ENCODE results near the gene RGL2. TPM values are rescaled to one million over a fixed set of nuclear protein-coding genes. Genes with fewer than 3 reads are reported as not detected.
A peak's percentile ranks its signal among the peaks of the same experiment; 100 is the strongest.
"Not testable (repeated sequence)": the region's sequence is repeated elsewhere in the genome, so short reads cannot be mapped to it uniquely, and the experiment has no call there.

Gene RGL2
- total RNA-seq, 2 experiments from 2014 or later: 34.7 to 49.9 TPM

DNA sequence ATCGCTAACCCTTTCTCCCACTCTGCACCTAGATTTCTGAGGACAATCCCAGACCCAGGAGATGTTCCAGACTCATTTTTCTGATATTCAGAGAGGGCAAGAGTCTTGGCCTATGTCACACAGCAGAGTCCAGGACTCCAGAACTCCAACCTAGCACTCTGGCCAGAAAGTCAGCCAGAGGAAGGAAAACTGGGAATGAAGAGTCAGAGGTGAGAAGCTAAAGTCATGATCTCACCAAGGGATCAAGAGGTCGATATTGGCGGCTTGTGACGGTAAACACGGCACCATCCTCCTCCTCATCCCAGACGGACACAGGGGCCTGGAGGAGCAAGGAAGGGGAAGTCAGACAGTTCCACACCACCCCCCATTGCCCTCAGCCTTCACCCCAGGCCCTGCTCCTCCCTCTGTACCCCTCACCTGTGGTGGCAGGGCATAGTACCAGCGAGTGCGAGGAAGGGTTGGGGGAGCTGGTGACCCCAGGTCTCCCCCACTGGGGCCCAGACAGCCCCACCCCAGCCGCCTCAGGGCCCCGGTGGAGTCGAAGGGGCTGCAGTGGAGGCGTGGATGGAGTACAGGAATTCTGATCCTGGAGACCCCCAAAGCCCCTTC is 1.8 kb downstream of the RGL2 start:
- peaks cover 29% of the 10 kb centered on the region for H3K36me3 Mint-ChIP-seq
- DNase-seq (no peak), ATAC-seq (no peak)
- H3K27me3 Mint-ChIP-seq: no peaks in the 10 kb centered on the region
- peaks cover 30% of the 10 kb centered on the region for H3K4me1 Mint-ChIP-seq
- no peak overlapping the region for H3K27ac Mint-ChIP-seq
- H3K9me3 Mint-ChIP-seq (ENCODE audit: low read depth): no peaks in the 10 kb centered on the region
- CTCF ChIA-PET: interaction anchor here (0.7 to 5.4 kb wide), 5 partner anchors 8 to 48 kb away, joined by 3 to 37 read pairs (median 7); partner anchors contain the start of genes PFDN6, TAPBP and WDR46
- H3K4me3 Mint-ChIP-seq: no peak overlapping the region

GRCh38 chr6:33295621-33296369 is 2.9 kb downstream of the RGL2 start:
- peak overlapping the region; percentile 24 for H3K27ac Mint-ChIP-seq
- CTCF ChIA-PET: no interaction called here
- H3K36me3 Mint-ChIP-seq: peaks cover 25% of the 10 kb centered on the region
- H3K9me3 Mint-ChIP-seq (ENCODE audit: low read depth): no peaks in the 10 kb centered on the region
- ATAC-seq (no peak), DNase-seq (no peak)
- peaks cover 30% of the 10 kb centered on the region for H3K4me1 Mint-ChIP-seq
- no peaks in the 10 kb centered on the region for H3K27me3 Mint-ChIP-seq
- no peak overlapping the region for H3K4me3 Mint-ChIP-seq

GRCh38 chr6:33294086-33294823 is 4.5 kb downstream of the RGL2 start:
- Mint-ChIP-seq H3K9me3 (ENCODE audit: low read depth) (no peaks in the 10 kb centered on the region), H3K4me1 (peaks cover 34% of the 10 kb centered on the region), H3K27ac (no peak overlapping the region), H3K4me3 (no peak overlapping the region), H3K36me3 (peaks cover 15% of the 10 kb centered on the region), H3K27me3 (no peaks in the 10 kb centered on the region)
- DNase-seq (no peak), ATAC-seq (no peak)
- CTCF ChIA-PET: no interaction called here

DNA sequence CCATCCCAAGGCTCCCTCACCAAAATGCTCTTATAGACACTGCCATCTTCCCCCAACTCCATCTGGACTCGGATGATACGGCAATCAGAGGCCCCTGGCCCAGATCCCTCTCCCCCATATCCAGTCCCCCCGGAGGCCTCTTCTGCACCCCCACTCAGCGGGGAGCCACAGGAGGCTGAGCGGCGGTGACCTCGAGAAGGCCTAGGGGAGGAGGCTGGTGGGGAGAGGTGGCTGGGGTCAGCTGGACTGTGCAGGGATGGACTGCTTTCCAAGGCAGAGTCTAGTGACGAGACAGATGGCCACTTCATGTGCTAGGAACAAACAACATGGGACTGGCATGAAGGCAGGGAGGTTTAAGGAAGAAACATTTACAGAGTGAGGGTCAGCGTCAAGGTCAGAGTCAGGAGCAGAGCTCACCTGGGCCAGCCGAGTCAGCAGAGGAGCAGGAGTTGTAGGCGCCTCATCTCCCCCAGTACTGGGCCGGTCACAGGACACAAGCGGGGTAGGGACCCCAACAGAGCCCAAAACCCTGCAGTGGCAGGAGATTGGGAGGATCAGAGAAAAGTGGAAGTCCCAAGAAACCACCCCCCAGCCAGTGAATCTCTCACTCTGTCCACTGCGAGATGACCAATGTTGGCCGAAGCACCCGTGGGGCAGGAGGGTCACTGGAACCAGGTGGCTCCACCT is 5.6 kb downstream of the RGL2 start:
- Mint-ChIP-seq H3K36me3 (peaks cover 17% of the 10 kb centered on the region), H3K27ac (peak overlapping the region; percentile 5), H3K27me3 (no peaks in the 10 kb centered on the region), H3K9me3 (ENCODE audit: low read depth) (no peaks in the 10 kb centered on the region), H3K4me1 (peaks cover 40% of the 10 kb centered on the region), H3K4me3 (no peak overlapping the region)
- DNase-seq (no peak), ATAC-seq (no peak)
- CTCF ChIA-PET: no interaction called here

- peaks cover 42% of the 10 kb centered on the region for H3K4me1 Mint-ChIP-seq
- CTCF ChIA-PET: interaction anchor here (2.1 to 6.3 kb wide), 3 partner anchors 9 to 54 kb away, joined by 6 to 58 read pairs (median 9); partner anchors contain the start of gene B3GALT4
These were observed 8.3 kb downstream of the RGL2 start for GRCh38 chr6:33290459-33290858.

DNA sequence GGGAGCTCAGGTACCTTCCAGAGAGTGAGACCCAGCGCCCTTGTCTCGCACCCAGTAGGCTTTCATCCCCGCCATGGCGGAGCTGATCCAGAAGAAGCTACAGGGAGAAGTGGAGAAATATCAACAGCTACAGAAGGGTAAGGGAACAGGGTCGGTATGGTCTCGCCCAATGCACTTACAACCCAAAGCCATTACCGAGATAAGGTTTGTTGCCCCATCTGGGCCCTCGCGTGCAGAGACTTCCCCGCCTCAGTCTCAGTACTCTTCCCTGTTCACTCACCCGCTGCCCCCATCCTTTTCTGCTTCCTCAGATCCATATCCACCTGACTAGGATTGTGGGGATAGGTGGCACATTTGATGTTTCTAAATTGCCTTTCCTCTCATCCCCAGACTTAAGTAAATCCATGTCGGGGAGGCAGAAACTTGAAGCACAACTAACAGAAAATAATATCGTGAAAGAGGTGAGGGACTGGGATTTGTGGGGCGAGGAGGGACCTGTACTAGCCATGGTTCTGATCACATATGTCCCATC is 8.9 kb downstream of the RGL2 start:
- ATAC-seq: peak; percentile 9
- no peaks in the 10 kb centered on the region for H3K27me3 Mint-ChIP-seq
- H3K27ac Mint-ChIP-seq: peak overlapping the region; percentile 89
- DNase-seq: no peak
- no peaks in the 10 kb centered on the region for H3K9me3 Mint-ChIP-seq (ENCODE audit: low read depth)
- peak overlapping the region; percentile 89 for H3K4me3 Mint-ChIP-seq
- peaks cover 26% of the 10 kb centered on the region for H3K36me3 Mint-ChIP-seq
- CTCF ChIA-PET: interaction anchor here (0.8 to 6.3 kb wide), 14 partner anchors 8 to 444 kb away, joined by 3 to 58 read pairs (median 6); partner anchors contain the start of genes B3GALT4, RGL2, RPS18 and TAPBP
- peaks cover 42% of the 10 kb centered on the region for H3K4me1 Mint-ChIP-seq

More at GRCh38 chr6:33290459-33290858, 8.3 kb downstream of the RGL2 start:
- DNase-seq: no peak
- Mint-ChIP-seq H3K27me3 (no peaks in the 10 kb centered on the region), H3K9me3 (ENCODE audit: low read depth) (no peaks in the 10 kb centered on the region), H3K4me3 (peak overlapping the region; percentile 89), H3K36me3 (peaks cover 25% of the 10 kb centered on the region), H3K27ac (peak overlapping the region; percentile 89)
- ATAC-seq: no peak

DNA sequence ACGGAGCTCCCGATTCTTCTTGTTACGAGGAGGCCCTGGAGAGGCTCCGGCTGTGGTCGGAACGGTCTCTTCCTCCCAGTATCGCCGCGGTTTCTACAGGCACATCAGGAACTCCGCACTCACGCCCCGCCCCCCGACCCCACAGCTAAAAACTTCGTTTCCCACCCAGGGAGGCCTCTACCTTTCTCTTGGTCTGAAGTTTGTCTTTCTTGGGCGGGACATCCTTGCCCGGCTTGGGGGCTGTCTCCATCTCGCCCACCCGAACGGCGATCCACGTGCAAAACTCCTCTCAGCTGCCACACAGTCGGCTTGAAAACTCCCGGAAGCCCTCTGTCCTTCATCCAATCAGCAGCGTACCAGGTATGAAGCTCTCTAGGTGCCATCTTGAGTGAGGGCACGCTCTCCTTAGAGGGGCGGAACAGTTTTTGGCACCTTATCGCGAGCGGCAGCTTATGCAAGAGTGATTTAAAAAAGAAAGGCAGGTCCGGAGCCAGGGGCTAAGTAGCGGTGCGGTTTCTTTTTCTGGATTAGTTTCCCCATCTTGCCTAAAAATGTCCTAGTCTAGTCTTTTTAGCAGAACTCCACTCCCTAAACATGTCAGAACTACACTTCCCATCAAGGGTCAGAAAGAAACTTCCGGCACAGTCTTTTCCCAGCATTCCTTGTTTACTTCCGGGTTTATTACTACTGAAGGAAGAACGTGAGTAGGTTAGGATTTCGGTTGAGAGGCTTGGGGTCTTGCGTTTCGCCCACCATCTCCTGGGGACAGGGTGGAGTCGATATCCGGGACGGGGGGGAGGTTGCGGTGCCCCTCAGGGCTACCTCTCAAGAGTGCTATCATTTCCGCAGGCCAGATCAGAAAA is 9.6 kb downstream of the RGL2 start, which contains the start of the genes PFDN6 and WDR46:
TSS of gene PFDN6 (plus strand) at position 681 of the 863 bp plus-strand sequence. CDS start 256 bp downstream, outside the sequence.
TSS of gene WDR46 (minus strand) at position 319 of the 863 bp plus-strand sequence. CDS start at position 250, 69 bp downstream.
- Mint-ChIP-seq H3K4me3 (peak within 1 kb of the TSS; percentile 89), H3K27me3 (no peaks in the 10 kb centered on the region), H3K27ac (peak within 1 kb of the TSS; percentile 89), H3K36me3 (peaks cover 27% of the 10 kb centered on the region), H3K9me3 (ENCODE audit: low read depth) (no peaks in the 10 kb centered on the region), H3K4me1 (peaks cover 42% of the 10 kb centered on the region)
- CTCF ChIA-PET: interaction anchor here (0.8 to 6.3 kb wide), 19 partner anchors 8 to 444 kb away, joined by 3 to 58 read pairs (median 4); partner anchors contain the start of genes B3GALT4, RGL2, RPS18 and TAPBP
- peak; percentile 93 for DNase-seq
- peak; percentile 98 for ATAC-seq

- Mint-ChIP-seq H3K9me3 (ENCODE audit: low read depth) (no peaks in the 10 kb centered on the region), H3K4me3 (peak overlapping the region; percentile 89), H3K36me3 (peaks cover 28% of the 10 kb centered on the region), H3K4me1 (peaks cover 42% of the 10 kb centered on the region), H3K27ac (peak overlapping the region; percentile 89), H3K27me3 (no peaks in the 10 kb centered on the region)
- CTCF ChIA-PET: interaction anchor here (0.8 to 6.3 kb wide), 18 partner anchors 10 to 166 kb away, joined by 3 to 58 read pairs (median 4); partner anchors contain the start of genes B3GALT4, RGL2, RPS18 and TAPBP
- ATAC-seq (no peak), DNase-seq (no peak)
These were observed 10.4 kb downstream of the RGL2 start for GRCh38 chr6:33288141-33288920.

GRCh38 chr6:33286946-33287914 is 11.5 kb downstream of the RGL2 start:
- no peaks in the 10 kb centered on the region for H3K27me3 Mint-ChIP-seq
- peaks cover 42% of the 10 kb centered on the region for H3K4me1 Mint-ChIP-seq
- no peaks in the 10 kb centered on the region for H3K9me3 Mint-ChIP-seq (ENCODE audit: low read depth)
- peaks cover 26% of the 10 kb centered on the region for H3K36me3 Mint-ChIP-seq
- no peak overlapping the region for H3K27ac Mint-ChIP-seq
- H3K4me3 Mint-ChIP-seq: peak overlapping the region; percentile 89
- CTCF ChIA-PET: interaction anchor here (0.7 to 6.3 kb wide), 5 partner anchors 10 to 104 kb away, joined by 3 to 58 read pairs (median 7); partner anchors contain the start of gene B3GALT4
- ATAC-seq (no peak), DNase-seq (no peak)

DNA sequence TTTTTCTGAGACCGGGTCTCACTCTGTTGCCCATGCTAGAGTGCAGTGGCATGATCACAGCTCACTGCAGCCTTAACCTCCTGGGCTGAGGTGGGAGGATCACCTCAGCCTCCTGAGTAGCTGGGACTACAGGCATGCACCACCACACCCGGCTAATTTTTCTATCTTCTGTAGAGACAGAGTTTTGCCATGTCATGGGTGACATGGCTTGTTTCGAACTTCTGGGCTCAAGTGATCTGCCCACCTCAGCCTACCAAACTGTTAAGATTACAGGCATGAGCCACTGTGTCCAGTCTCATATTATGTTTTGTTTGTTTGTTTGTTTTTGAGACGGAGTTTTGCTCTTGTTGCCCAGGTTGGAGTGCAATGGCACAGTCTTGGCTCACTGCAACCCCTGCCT is 13.5 kb downstream of the RGL2 start:
- H3K4me1 Mint-ChIP-seq: peaks cover 30% of the 10 kb centered on the region
- DNase-seq; H3K4me3 Mint-ChIP-seq; ATAC-seq; CTCF ChIA-PET; H3K27ac Mint-ChIP-seq; H3K27me3 Mint-ChIP-seq; H3K9me3 Mint-ChIP-seq (ENCODE audit: low read depth): not testable (repeated sequence)
- peaks cover 19% of the 10 kb centered on the region for H3K36me3 Mint-ChIP-seq
